HCT116 (cell line): Measurements from ENCODE around the gene TMEM184B. TPM values are rescaled to one million over a fixed set of nuclear protein-coding genes. Genes with fewer than 3 reads are reported as not detected.

ENCODE experiments used
- ATAC-seq: fragments of 200-7000 bp; cut with Tn5 transposase; 2 replicates; pipeline ENCODE4 v1.9.1; 2020; ENCODE audit warnings: mild to moderate bottlenecking, moderate library complexity
- BruUV-seq: library from RNA; stranded (reverse); fragments of 400-500 nt; replicated peaks from 2 replicates; lab custom pipeline; 2021; lab: Mats Ljungman, UMichigan
- CTCF ChIA-PET: fragments of 300-600 bp; sonication (Branson Sonifier 250); formaldehyde crosslinking; loops from one replicate; lab custom pipeline; 2021; ENCODE audit warnings: antibody characterized with exemption; lab: Charles Lee
- POLR2A ChIA-PET: fragments of 300-600, 350-600 bp; sonication (Branson Sonifier 250); formaldehyde crosslinking; loops from one replicate; lab custom pipeline; 2021; ENCODE audit warnings: antibody characterized with exemption; lab: Charles Lee
- RAD21 ChIA-PET, 2 experiments: fragments of 300-600 bp; sonication (Branson Sonifier 250); formaldehyde crosslinking; loops; one replicate each; lab custom pipeline; 2023; ENCODE audit warnings: low total read pairs in 2 of 2; ENCODE audit not compliant: uncharacterized antibody in 2 of 2, unreplicated experiment in 2 of 2, low non-redundant PET in 1 of 2; lab: Charles Lee
- DNase-seq: peaks from one replicate; pipeline ENCODE4 v3.0.0-alpha.2; 2010; ENCODE audit warnings: low read depth, low spot score
- H2AFZ ChIP-seq: fragments of 200-600 bp; shearing (Covaris generic), sonication (generic); 2 replicates; pipeline ENCODE4 v1.6.1; 2017; ENCODE audit warnings: low read depth, mixed run types, mixed read lengths, antibody characterized with exemption, low read length; ENCODE audit not compliant: poor library complexity, severe bottlenecking
- H3K27ac ChIP-seq: 2 replicates; pipeline ENCODE4 v1.5.1; 2012; ENCODE audit warnings: low read depth, low read length
- H3K27me3 ChIP-seq: fragments of 200-600 bp; sonication (generic); 2 replicates; pipeline ENCODE4 v1.6.1; 2016; ENCODE audit warnings: mixed run types, low read length, mixed read lengths; ENCODE audit not compliant: insufficient read depth
- H3K36me3 ChIP-seq, 2 experiments: fragments of 200-500 bp in 1 of 2; fragments of 200-600 bp in 1 of 2; sonication (Bioruptor generic) in 1 of 2; sonication (generic) in 1 of 2; 2 replicates each; pipeline versions ENCODE4 v1.5.1 to v1.6.1; 2014 to 2016; ENCODE audit warnings: low read length in 2 of 2, inconsistent platforms in 1 of 2, mixed read lengths in 1 of 2, mixed run types in 1 of 2; ENCODE audit not compliant: insufficient read depth in 2 of 2, control insufficient read depth in 1 of 2
- H3K4me1 ChIP-seq, 2 experiments: fragments of 200-600 bp in 1 of 2; sonication (generic) in 1 of 2; 2 replicates each; pipeline versions ENCODE4 v1.5.1 to v1.6.1; 2012 to 2017; ENCODE audit warnings: low read length in 2 of 2, inconsistent platforms in 1 of 2, mild to moderate bottlenecking in 1 of 2, mixed read lengths in 1 of 2, mixed run types in 1 of 2, moderate library complexity in 1 of 2; ENCODE audit not compliant: insufficient read depth in 2 of 2, control insufficient read depth in 1 of 2
- H3K4me2 ChIP-seq: fragments of 200-600 bp; sonication (generic); 2 replicates; pipeline ENCODE4 v1.6.1; 2017; ENCODE audit warnings: mixed run types, low read length, mixed read lengths
- H3K4me3 ChIP-seq, 2 experiments: fragments of 200-600 bp in 1 of 2; sonication (generic) in 1 of 2; replicated peaks in 1 of 2; 2 replicates each; pipeline ENCODE4 v1.5.1; 2011 to 2016; ENCODE audit warnings: low read length in 2 of 2, control low read depth in 1 of 2, low read depth in 1 of 2, mild to moderate bottlenecking in 1 of 2, mixed read lengths in 1 of 2, mixed run types in 1 of 2
- H3K79me2 ChIP-seq: fragments of 200-600 bp; sonication (generic); 2 replicates; pipeline ENCODE4 v1.6.1; 2017; ENCODE audit warnings: mild to moderate bottlenecking, mixed run types, low read length, moderate library complexity, mixed read lengths; ENCODE audit not compliant: insufficient read depth
- H3K9ac ChIP-seq: fragments of 200-600 bp; sonication (generic); 2 replicates; pipeline ENCODE4 v1.6.1; 2016; ENCODE audit warnings: low read length, mixed read lengths
- H3K9me2 ChIP-seq: fragments of 200-600 bp; sonication (generic), shearing (Covaris generic); 2 replicates; pipeline ENCODE4 v1.6.1; 2017; ENCODE audit warnings: mixed run types, mild to moderate bottlenecking, moderate library complexity; ENCODE audit not compliant: insufficient read depth
- H3K9me3 ChIP-seq, 2 experiments: fragments of 200-500 bp in 1 of 2; fragments of 200-600 bp in 1 of 2; sonication (Bioruptor generic) in 1 of 2; sonication (generic) in 1 of 2; 2 replicates each; pipeline ENCODE4 v1.6.1; 2014 to 2017; ENCODE audit warnings: low read length in 2 of 2, mixed read lengths in 2 of 2, inconsistent platforms in 1 of 2, low read depth in 1 of 2, mild to moderate bottlenecking in 1 of 2, mixed run types in 1 of 2, moderate library complexity in 1 of 2; ENCODE audit not compliant: control insufficient read depth in 1 of 2, insufficient read depth in 1 of 2
- H4K20me1 ChIP-seq: fragments of 200-600 bp; sonication (generic), shearing (Covaris generic); 2 replicates; pipeline ENCODE4 v1.6.1; 2017; ENCODE audit warnings: mixed run types, mild to moderate bottlenecking, moderate library complexity; ENCODE audit not compliant: insufficient read depth
- CBX3 ChIP-seq: IDR thresholded peaks from 2 replicates; pipeline ENCODE4 v1.6.1; 2012; ENCODE audit warnings: low read depth
- CEBPB ChIP-seq: IDR thresholded peaks from 2 replicates; pipeline ENCODE4 v1.6.1; 2012; ENCODE audit warnings: low read depth
- EZH2phosphoT487 ChIP-seq: fragments of 200-600 bp; IDR thresholded peaks from 2 replicates; pipeline ENCODE4 v1.6.1; 2018; ENCODE audit warnings: antibody characterized with exemption, borderline replicate concordance
- FOSL1 ChIP-seq: IDR thresholded peaks from 2 replicates; pipeline ENCODE4 v1.6.1; 2012; ENCODE audit warnings: low read depth
- JUND ChIP-seq: IDR thresholded peaks from 2 replicates; pipeline ENCODE4 v1.6.1; 2012
- POLR2A ChIP-seq: IDR thresholded peaks from 2 replicates; pipeline ENCODE4 v1.7.0; 2011; ENCODE audit warnings: borderline replicate concordance; ENCODE audit not compliant: insufficient read depth, insufficient read length; ENCODE audit errors: extremely low read depth
- RAD21 ChIP-seq: IDR thresholded peaks from 2 replicates; pipeline ENCODE4 v1.6.1; 2012; ENCODE audit warnings: low read depth, mild to moderate bottlenecking
- SIN3A ChIP-seq: IDR thresholded peaks from 2 replicates; pipeline ENCODE4 v1.6.1; 2012; ENCODE audit warnings: low read depth
- SP1 ChIP-seq: IDR thresholded peaks from 2 replicates; pipeline ENCODE4 v1.6.1; 2012; ENCODE audit warnings: low read depth
- SRF ChIP-seq: IDR thresholded peaks from 2 replicates; pipeline ENCODE4 v1.6.1; 2012; ENCODE audit warnings: low read depth
- TCF7L2 ChIP-seq: IDR thresholded peaks from 2 replicates; pipeline ENCODE4 v1.7.0; 2011; ENCODE audit warnings: borderline replicate concordance, inconsistent platforms; ENCODE audit not compliant: insufficient read depth, insufficient read length; ENCODE audit errors: extremely low read depth
- ZBTB33 ChIP-seq: IDR thresholded peaks from 2 replicates; pipeline ENCODE4 v1.6.1; 2011; ENCODE audit warnings: mild to moderate bottlenecking, low read length, moderate library complexity; ENCODE audit not compliant: insufficient replicate concordance; ENCODE audit errors: extremely low read depth
- ZFX ChIP-seq: fragments of 450-650 bp; IDR thresholded peaks from 2 replicates; pipeline ENCODE4 v1.6.1; 2017
- ZNF274 ChIP-seq: fragments of 200-500 bp; sonication (Bioruptor generic); IDR thresholded peaks from 2 replicates; pipeline ENCODE4 v1.6.1; 2014; ENCODE audit warnings: mild to moderate bottlenecking, low read depth, low read length, inconsistent platforms
- intact Hi-C: fragments of 100-400 bp; cut with micrococcal nuclease; formaldehyde crosslinking; loops from 2 replicates; pipeline ENCODE4 v1.10.0; 2022
- total RNA-seq: library from RNA; stranded (reverse); gene quantifications from one replicate; pipeline ENCODE4 v1.2.1, GENCODE V29; 2021; ENCODE audit not compliant: unreplicated experiment
- TF ChIP-seq, protein P1 (sequence below): IDR thresholded peaks from 2 replicates; pipeline ENCODE4 v1.6.1; 2012
- TF ChIP-seq, protein P2 (sequence below): IDR thresholded peaks from 2 replicates; pipeline ENCODE4 v1.6.1; 2012

TMEM184B gene
- total RNA-seq, 1 experiment from 2014 or later = 66.0 TPM

- ChIA-PET CTCF (no interaction called here), POLR2A (no interaction called here), RAD21 (no interaction called here)
- BruUV-seq = no TSS peak
- Histone ChIP-seq H3K4me3 (no peak overlapping the region), H4K20me1 (no peaks in the 10 kb centered on the region), H3K9me2 (no peaks in the 10 kb centered on the region), H3K4me2 (no peak overlapping the region), H3K27me3 (no peaks in the 10 kb centered on the region), H3K27ac (no peak overlapping the region), H2AFZ (no peak overlapping the region), H3K9ac (no peak overlapping the region), H3K79me2 (peaks cover 6% of the 10 kb centered on the region), H3K36me3 (no peaks in the 10 kb centered on the region), H3K9me3 (no peaks in the 10 kb centered on the region), H3K4me1 (peaks cover 19 to 22% of the 10 kb centered on the region in 2 experiments)
- no peak for ATAC-seq
- DNase-seq = no peak
- intact Hi-C loops = no loop called here
- TF ChIP-seq RAD21 = no peak
- no peak for TF ChIP-seq CBX3
- no peak for TF ChIP-seq JUND
- TF ChIP-seq, protein P1, sequence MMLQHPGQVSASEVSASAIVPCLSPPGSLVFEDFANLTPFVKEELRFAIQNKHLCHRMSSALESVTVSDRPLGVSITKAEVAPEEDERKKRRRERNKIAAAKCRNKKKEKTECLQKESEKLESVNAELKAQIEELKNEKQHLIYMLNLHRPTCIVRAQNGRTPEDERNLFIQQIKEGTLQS = no peak
- no peak for TF ChIP-seq CEBPB
- no peak for TF ChIP-seq FOSL1
Observed at GRCh38 chr22:38184788-38185187, 88.0 kb downstream of the TMEM184B start.

- Histone ChIP-seq H3K9ac (peak within 1 kb of the TSS; percentile 87), H3K27me3 (no peaks in the 10 kb centered on the region), H3K4me1 (peaks cover 46 to 54% of the 10 kb centered on the region in 2 experiments), H3K27ac (peak within 1 kb of the TSS; percentile 97), H3K36me3 (no peaks in the 10 kb centered on the region), H4K20me1 (no peaks in the 10 kb centered on the region), H3K4me3 (peak within 1 kb of the TSS; percentile 73 to 84), H3K9me2 (no peaks in the 10 kb centered on the region), H3K79me2 (peaks cover 6% of the 10 kb centered on the region), H3K9me3 (no peaks in the 10 kb centered on the region), H2AFZ (no peak within 1 kb of the TSS), H3K4me2 (peak within 1 kb of the TSS; percentile 96)
- peak; percentile 86 for ATAC-seq
- peak; percentile 96 for DNase-seq
- POLR2A ChIA-PET = interaction anchor here (0.5 to 1.3 kb wide), 4 partner anchors 11 to 32 kb away, joined by 3 to 4 read pairs (median 3); no protein-coding TSS in a partner anchor
- RAD21 ChIA-PET = no interaction called here
- CTCF ChIA-PET = interaction anchor here (0.6 to 1.0 kb wide), 2 partner anchors 17 to 38 kb away, joined by 3 read pairs; no protein-coding TSS in a partner anchor
- no TSS peak for BruUV-seq
- intact Hi-C loops = no loop called here
- no peak for TF ChIP-seq ZBTB33
- no peak for TF ChIP-seq ZNF274
- no peak for TF ChIP-seq SRF
- TF ChIP-seq SP1 = peak; percentile 73
- TF ChIP-seq FOSL1 = no peak
- no peak for TF ChIP-seq TCF7L2
- no peak for TF ChIP-seq CBX3
- TF ChIP-seq, protein P1 = no peak
- no peak for TF ChIP-seq SIN3A
- no peak for TF ChIP-seq POLR2A
- TF ChIP-seq EZH2phosphoT487 = no peak
- TF ChIP-seq ZFX = 0 out of 2 replicates have a peak, but pooled peaks have one; percentile 6
- TF ChIP-seq, protein P2, sequence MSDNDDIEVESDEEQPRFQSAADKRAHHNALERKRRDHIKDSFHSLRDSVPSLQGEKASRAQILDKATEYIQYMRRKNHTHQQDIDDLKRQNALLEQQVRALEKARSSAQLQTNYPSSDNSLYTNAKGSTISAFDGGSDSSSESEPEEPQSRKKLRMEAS = peak; percentile 10; the same call in 1 of the 2 replicates
Observed at GRCh38 chr22:38181453-38182200, 91.2 kb downstream of the TMEM184B start, which contains the start of gene PLA2G6. Gene PLA2G6 (minus strand): TSS chr22:38181830. CDS start chr22:38169426, 12,404 bp downstream.
